HG02852 (cell line): ENCODE measurements around the gene CD99.

Source experiments
- ATAC-seq: cut with Tn5 transposase; IDR thresholded peaks from one replicate; pipeline ENCODE4 v1.9.1; 2021; ENCODE audit warnings: mild to moderate bottlenecking, moderate library complexity; ENCODE audit not compliant: unreplicated experiment

CD99 gene, protein sequence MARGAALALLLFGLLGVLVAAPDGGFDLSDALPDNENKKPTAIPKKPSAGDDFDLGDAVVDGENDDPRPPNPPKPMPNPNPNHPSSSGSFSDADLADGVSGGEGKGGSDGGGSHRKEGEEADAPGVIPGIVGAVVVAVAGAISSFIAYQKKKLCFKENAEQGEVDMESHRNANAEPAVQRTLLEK

GRCh38 chrX:2690856-2691542 lies at the start of gene CD99:
Gene CD99 (plus strand): TSS chrX:2691295. CDS start chrX:2691361, 66 bp downstream.
- peak; percentile 87 for ATAC-seq

GRCh38 chrX:2642146-2642545 lies 48.9 kb upstream of the CD99 start:
- ATAC-seq: no peak

DNA sequence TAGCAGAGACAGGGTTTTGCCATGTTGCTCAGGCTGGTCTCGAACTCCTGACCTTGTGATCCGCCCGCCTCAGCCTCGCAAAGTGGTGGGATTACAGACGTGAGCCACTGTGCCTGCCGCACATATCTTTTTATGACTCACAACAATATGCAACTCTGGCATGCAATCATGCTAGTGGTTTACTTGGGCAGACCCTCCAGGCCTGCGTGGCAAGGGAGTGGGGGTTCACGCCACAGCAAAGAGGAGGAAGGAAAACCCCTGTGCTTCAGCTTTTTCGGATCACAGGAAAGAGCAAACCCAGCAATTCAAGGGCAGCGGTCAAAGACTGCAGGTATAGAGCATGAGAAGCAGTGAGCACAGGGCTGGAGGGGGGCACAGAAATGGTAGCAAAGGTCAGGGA lies 48.3 kb upstream of the CD99 start:
- no peak for ATAC-seq

DNA sequence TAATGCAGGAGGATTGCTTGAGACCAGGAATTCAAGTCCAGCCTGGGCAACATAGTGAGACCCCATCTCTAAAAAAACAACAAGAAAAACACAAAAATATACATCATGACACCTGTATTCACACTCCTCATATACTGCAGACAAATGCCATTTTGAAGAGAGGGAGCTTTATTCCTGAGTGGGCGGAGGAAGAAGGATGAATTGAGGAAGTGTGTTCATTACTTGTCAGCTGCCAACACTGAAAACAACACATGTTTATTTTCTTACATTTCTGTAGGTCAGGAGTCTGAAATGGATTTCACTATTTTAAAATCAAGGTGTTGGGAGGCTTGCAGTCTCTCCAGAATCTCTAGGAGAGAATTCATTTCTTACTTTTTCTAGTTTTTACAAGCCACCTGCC lies 47.2 kb upstream of the CD99 start:
- ATAC-seq: no peak

DNA sequence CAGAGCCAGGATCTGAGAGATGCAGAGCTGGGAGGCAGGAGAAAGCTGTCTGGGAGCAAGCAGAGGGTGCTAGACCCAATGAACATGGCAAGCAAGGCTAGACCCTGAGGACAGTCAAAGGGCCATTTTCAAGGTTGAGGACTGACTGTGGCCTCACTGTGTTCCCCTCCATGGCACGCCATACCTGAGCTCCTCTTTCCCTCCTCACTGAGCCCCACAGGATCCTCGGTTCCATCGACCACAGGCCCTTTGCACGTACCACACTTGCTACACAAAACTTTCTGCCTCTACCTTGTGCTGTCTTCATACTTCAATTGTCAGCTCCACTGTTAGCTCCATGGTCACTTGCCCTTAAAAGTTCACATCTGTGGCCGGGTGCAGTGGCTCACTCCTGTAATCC lies 45.5 kb upstream of the CD99 start:
- no peak for ATAC-seq

GRCh38 chrX:2647627-2648026 lies 43.5 kb upstream of the CD99 start:
- no peak for ATAC-seq

GRCh38 chrX:2650037-2650436 lies 41.1 kb upstream of the CD99 start:
- ATAC-seq: no peak

DNA sequence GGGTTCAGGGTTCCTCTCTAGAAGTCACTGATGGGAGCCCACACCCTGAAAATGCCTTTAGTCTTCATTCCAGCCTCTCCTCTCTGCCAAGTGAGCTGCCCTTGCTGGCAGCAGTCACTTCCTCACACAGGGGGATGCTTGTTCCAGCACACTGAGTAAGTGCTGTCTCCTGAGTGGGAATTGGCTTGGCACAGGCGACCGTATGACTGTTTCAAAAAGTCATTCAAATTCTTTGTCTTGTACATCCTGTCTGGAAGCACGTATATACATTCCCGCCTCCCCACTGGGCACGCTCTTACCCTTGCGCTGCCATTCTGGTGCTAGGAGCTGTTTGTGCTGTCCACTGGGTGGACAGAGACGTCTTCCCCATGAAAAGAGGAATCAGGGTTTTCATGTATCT lies 40.2 kb upstream of the CD99 start:
- no peak for ATAC-seq

DNA sequence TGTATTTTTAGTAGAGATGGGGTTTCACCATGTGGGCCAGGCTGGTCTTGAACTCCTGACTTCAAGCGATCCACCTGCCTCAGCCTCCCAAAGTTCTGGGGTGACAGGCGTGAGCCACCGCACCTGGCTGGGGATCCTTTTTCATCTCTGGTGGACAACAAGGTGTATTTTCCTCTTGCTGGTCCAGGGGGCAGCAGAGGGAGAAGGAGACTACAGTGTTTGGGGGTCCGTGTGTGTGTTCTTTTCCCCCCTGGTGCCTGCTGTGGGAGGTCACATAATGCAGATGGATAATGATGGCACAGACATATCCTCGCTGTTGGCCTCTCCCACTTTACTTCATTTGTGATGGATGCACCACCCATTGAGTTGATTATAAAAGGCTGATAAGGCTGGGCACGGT lies 39.0 kb upstream of the CD99 start:
- no peak for ATAC-seq

- no peak for ATAC-seq
These were observed 36.4 kb upstream of the CD99 start for GRCh38 chrX:2654436-2655340.

GRCh38 chrX:2656257-2656836 lies 34.7 kb upstream of the CD99 start:
- ATAC-seq: no peak

- no peak for ATAC-seq
These were observed 33.5 kb upstream of the CD99 start for GRCh38 chrX:2657532-2658113.

DNA sequence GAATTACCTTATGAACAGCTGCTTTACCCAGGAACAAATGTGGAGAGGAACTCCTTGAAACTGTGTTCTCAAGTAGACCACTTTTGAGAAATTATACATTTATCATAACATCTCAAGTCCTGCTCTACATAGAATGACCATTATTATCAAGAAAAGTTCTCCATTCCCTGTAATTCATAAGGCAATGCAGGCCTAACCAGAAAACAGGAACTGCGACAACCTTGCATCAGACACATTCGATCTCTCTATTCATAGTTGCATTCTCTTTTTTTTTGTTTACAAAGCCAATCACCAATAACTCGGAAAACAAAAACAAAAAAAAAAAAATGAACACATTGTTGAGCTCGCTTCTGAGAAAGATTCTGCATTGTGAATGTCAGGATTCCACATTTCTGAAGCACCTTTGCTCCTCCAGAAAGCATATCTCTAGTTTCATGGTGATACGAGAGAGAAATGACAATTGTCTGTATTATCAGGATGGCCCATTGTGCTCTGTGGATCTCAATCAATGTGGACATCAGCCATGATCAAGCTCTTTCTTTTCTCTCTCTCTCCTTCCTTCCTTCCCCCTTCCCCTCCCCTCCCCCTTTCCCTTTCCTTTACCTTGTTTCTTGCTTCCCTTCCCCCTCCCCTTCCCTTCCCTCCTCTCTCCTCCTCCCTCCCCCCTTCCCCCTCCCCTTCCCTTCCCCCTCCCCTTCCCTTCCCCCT lies 32.4 kb upstream of the CD99 start:
- no peak for ATAC-seq

DNA sequence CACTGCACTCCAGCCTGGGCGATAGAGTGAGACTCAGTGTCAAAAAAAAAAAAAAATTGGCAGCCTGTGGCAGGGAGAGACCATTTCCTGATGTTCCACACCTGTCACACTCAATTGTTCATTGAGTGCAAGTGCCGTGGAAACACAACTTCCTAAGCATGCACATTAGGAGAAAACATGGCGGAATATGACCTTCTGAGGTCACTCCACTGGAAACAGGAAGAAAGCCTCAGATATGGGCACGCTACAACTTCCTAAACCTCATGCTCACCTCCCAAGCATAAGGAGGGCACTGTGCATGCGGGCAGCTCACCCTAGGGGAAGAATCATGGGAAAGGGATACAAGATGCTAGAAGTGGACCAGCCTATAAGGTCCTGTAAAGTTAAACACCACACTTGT lies 28.5 kb upstream of the CD99 start:
- ATAC-seq: no peak

DNA sequence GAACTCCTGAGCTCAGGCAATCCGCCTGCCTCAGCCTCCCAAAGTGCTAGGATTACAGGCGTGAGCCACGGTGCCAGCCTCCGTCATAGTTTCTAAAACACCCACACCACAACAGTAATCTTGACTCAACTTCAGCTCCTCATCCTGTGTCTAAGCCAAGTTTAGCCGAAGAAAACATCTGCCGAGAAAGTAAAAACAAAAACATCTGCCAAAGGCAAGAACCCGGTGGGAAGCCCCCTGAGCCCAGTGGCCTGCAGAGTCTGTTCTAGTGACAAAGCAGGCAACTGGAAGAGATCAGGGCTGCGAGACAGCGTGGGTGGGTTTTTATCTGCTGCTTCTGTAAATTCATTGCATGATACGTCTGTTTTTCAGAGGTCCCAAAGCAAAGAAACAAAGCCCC lies 26.6 kb upstream of the CD99 start:
- no peak for ATAC-seq

GRCh38 chrX:2665387-2666304 lies 25.4 kb upstream of the CD99 start:
- no peak for ATAC-seq

- ATAC-seq: no peak
These were observed 24.6 kb upstream of the CD99 start for GRCh38 chrX:2666491-2666890.

DNA sequence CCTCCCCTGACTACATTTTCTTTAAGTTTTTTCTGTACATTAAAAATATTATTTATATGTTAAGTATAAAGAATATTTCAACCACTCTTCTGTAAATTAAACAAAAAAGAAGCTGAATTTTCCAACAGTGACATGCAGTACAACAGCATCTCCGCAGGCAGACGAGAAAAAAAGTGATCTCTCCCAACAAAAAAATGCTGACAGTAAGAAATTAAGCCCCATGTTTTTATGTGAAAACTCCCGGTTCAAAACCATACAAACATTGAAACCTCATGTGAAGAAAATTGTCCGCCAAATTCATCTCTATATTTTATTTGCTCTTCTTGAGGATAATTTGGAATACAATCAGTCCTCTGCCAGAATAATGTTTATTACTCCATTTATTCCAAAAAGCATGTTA lies 20.1 kb upstream of the CD99 start:
- ATAC-seq: no peak

DNA sequence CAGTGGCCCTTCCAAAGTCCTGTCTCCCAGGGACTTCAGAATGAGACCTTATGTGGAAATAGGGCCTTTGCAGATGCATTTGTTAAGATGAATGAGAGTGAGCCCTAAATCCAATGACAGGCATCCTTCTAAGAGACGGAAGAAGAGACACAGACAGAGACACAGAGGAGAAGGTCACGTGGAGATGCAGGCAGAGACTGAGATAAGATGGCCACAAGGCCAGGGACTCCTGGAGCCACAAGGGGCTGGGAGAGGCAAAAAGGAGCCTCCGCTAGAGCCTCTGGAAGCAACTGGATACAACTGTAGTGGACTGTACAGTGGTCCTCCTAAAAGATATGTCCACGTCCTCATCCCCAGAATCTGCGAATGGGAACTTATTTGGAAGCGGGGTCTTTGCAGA lies 19.0 kb upstream of the CD99 start:
- no peak for ATAC-seq

DNA sequence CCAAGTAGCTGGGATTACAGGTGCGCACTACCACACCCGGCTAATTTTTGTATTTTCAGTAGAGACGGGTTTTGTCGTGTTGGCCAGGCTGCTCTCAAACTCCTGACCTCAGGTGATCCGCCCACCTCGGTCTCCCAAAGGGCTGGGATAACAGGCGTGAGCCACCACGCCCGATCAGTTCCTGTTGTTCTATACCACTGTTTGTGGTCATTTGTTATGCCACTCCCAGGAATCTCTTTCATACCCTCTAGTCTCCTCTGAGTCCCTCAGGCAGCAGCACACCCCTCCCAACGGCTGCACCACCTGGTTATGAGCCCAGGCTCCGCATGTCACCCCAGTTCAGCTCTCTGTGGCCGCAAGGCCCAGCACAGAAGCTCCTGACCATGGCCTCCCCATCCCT lies 17.5 kb upstream of the CD99 start:
- ATAC-seq: no peak
